Measurements from ENCODE around the gene PRSS16. TPM values are rescaled to one million over a fixed set of nuclear protein-coding genes. Genes with fewer than 3 reads are reported as not detected.

Gene PRSS16
- total RNA-seq, 3 donors from 2014 or later (not counting 1 experiment from before 2014, with no cell fraction given): 2.0 TPM; not detected in 2

DNA sequence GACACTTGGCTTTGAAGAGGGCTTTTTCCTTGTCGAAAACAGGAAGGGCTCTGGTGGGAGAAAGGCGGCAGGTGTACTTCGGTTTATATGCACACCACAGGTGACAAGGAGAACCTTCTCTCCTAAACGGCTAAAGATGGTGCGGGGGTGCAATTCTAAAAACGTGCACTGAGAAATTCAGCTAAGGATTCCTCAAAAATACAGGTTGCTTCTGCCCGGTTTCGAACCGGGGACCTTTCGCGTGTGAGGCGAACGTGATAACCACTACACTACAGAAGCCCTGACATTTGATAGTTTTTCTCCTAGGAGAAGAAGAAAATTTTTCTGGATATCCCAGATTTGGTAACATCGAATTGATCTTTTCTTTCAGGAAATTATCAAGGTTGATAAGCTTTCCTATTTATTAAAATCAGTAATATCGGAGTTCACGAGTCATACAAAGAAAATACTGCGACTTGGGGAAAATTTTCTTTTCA, 32.6 kb downstream of the PRSS16 start:
- ATAC-seq (no peak), DNase-seq (peak in 1 of 2 donors; percentile 31)
- 5% methylated on average over 16 of the region's 17 CpGs for WGBS (ENCODE audit: insufficient coverage)
- no peak overlapping the region for H3K4me3 ChIP-seq (ENCODE audit: low read length)
- Mint-ChIP-seq H3K27me3 (ENCODE audit: low read depth in 2 of 2) (peaks cover 74 to 81% of the 10 kb centered on the region in 2 donors), H3K27ac (peak overlapping the region in 1 of 2 donors; percentile 38), H3K36me3 (peaks cover 46% of the 10 kb centered on the region), H3K4me3 (no peak overlapping the region), H3K4me1 (peaks cover 0 to 4% of the 10 kb centered on the region in 2 donors), H3K9me3 (peaks cover 2 to 15% of the 10 kb centered on the region in 2 donors)
- no peak overlapping the region for H3K27ac ChIP-seq (ENCODE audit: low read length)
- peaks cover 31% of the 10 kb centered on the region for H3K9me3 ChIP-seq (ENCODE audit: control insufficient read depth, insufficient read depth, low read length)
- no peaks in the 10 kb centered on the region for H3K36me3 ChIP-seq (ENCODE audit: control insufficient read depth, insufficient read depth, low read length)
- TF ChIP-seq, protein P1, sequence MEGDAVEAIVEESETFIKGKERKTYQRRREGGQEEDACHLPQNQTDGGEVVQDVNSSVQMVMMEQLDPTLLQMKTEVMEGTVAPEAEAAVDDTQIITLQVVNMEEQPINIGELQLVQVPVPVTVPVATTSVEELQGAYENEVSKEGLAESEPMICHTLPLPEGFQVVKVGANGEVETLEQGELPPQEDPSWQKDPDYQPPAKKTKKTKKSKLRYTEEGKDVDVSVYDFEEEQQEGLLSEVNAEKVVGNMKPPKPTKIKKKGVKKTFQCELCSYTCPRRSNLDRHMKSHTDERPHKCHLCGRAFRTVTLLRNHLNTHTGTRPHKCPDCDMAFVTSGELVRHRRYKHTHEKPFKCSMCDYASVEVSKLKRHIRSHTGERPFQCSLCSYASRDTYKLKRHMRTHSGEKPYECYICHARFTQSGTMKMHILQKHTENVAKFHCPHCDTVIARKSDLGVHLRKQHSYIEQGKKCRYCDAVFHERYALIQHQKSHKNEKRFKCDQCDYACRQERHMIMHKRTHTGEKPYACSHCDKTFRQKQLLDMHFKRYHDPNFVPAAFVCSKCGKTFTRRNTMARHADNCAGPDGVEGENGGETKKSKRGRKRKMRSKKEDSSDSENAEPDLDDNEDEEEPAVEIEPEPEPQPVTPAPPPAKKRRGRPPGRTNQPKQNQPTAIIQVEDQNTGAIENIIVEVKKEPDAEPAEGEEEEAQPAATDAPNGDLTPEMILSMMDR (IDR thresholded peaks at IDR 0.05): no peak
- no peaks in the 10 kb centered on the region for H3K4me1 ChIP-seq (ENCODE audit: control insufficient read depth, insufficient read depth, low read length)
- intact Hi-C loops (cut with micrococcal nuclease): no loop called here
- peaks cover 79% of the 10 kb centered on the region for H3K27me3 ChIP-seq (ENCODE audit: control insufficient read depth, insufficient read depth, low read length)

DNA sequence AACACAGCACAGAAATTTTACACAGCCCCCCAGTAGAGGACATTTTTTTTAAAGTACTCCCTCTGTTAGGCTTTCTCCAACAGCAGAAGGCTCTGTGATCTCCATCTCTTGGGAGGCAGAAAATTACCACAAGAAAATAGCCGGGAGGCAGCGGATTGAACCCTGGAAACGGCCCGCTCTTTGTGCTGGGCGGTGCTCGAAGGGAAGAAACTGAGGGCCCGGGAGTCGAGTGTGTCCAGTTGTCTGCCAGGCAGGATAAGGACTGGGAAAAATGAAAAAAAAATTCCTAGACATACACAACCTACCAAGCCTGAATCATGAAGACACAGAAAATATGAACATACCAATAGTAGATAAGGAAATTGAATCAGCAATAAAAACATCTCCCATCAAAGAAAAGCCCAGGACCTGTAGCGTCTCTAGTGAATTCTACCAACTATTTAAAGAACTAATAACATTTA, 33.1 kb downstream of the PRSS16 start:
- peaks cover 4 to 18% of the 10 kb centered on the region in 2 donors for H3K9me3 Mint-ChIP-seq
- H3K4me3 ChIP-seq (ENCODE audit: low read length): no peak overlapping the region
- peaks cover 32% of the 10 kb centered on the region for H3K9me3 ChIP-seq (ENCODE audit: control insufficient read depth, insufficient read depth, low read length)
- intact Hi-C loops (cut with micrococcal nuclease): no loop called here
- H3K27me3 Mint-ChIP-seq (ENCODE audit: low read depth in 2 of 2): peaks cover 78 to 81% of the 10 kb centered on the region in 2 donors
- H3K36me3 ChIP-seq (ENCODE audit: control insufficient read depth, insufficient read depth, low read length): no peaks in the 10 kb centered on the region
- DNase-seq (no peak), ATAC-seq (no peak)
- H3K27ac ChIP-seq (ENCODE audit: low read length): no peak overlapping the region
- H3K4me1 ChIP-seq (ENCODE audit: control insufficient read depth, insufficient read depth, low read length): no peaks in the 10 kb centered on the region
- WGBS (ENCODE audit: insufficient coverage): 14% methylated on average over 8 of the region's 9 CpGs
- TF ChIP-seq, protein P1 (IDR thresholded peaks at IDR 0.05): no peak
- H3K4me1 Mint-ChIP-seq: peaks cover 0 to 4% of the 10 kb centered on the region in 2 donors
- no peak overlapping the region for H3K4me3 Mint-ChIP-seq
- H3K27me3 ChIP-seq (ENCODE audit: control insufficient read depth, insufficient read depth, low read length): peaks cover 80% of the 10 kb centered on the region
- peak overlapping the region in 1 of 2 donors; percentile 38 for H3K27ac Mint-ChIP-seq
- peaks cover 51% of the 10 kb centered on the region for H3K36me3 Mint-ChIP-seq

DNA sequence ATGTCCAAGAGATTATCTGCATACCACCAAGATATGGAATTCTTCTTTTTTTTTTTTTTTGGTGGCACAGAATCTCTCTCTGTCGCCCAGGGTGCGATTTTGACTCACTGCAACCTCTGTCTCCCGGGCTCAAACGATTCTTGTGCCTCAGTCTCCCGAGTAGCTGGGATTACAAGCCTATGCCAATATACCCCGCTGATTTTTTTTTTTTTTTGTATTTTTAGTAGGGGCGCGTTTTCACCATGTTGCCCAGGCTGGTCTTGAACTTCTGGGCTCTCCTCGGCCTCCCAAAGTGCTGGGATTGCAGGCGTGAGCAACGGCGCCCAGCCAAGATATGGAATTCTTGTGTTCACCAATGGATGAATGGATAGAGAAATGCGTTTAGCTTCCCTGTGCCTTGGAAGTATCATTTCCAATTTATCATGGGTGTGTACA, 33.6 kb downstream of the PRSS16 start:
- TF ChIP-seq, protein P1 (IDR thresholded peaks at IDR 0.05): no peak
- H3K27ac ChIP-seq (ENCODE audit: low read length): no peak overlapping the region
- peaks cover 32% of the 10 kb centered on the region for H3K9me3 ChIP-seq (ENCODE audit: control insufficient read depth, insufficient read depth, low read length)
- H3K4me3 ChIP-seq (ENCODE audit: low read length): no peak overlapping the region
- peaks cover 0 to 4% of the 10 kb centered on the region in 2 donors for H3K4me1 Mint-ChIP-seq
- no peak overlapping the region for H3K27ac Mint-ChIP-seq
- H3K36me3 Mint-ChIP-seq: peaks cover 57% of the 10 kb centered on the region
- DNase-seq: no peak
- H3K36me3 ChIP-seq (ENCODE audit: control insufficient read depth, insufficient read depth, low read length): no peaks in the 10 kb centered on the region
- ATAC-seq: no peak
- no peaks in the 10 kb centered on the region for H3K4me1 ChIP-seq (ENCODE audit: control insufficient read depth, insufficient read depth, low read length)
- peaks cover 77 to 81% of the 10 kb centered on the region in 2 donors for H3K27me3 Mint-ChIP-seq (ENCODE audit: low read depth in 2 of 2)
- intact Hi-C loops (cut with micrococcal nuclease): no loop called here
- WGBS (ENCODE audit: insufficient coverage): 11% methylated on average over 13 of the region's 13 CpGs
- H3K27me3 ChIP-seq (ENCODE audit: control insufficient read depth, insufficient read depth, low read length): peaks cover 81% of the 10 kb centered on the region
- H3K9me3 Mint-ChIP-seq: peaks cover 4 to 18% of the 10 kb centered on the region in 2 donors
- H3K4me3 Mint-ChIP-seq: no peak overlapping the region

DNA sequence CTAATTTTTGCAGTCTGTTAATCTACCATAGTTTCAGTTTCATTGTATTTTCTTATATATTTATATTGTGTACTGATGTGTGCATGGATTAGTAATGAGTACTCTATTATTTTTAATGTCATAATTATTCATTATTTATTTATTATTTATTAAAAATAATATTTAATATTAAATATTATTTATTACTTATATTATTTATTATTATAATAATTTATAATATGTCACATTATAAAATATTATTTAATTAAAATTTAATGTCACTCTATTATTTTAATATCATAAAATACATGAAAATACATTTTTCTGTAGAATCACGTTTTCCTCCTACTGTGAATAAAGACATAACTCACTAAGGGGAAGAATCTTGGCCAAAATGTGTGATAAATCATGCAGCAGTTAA, 34.1 kb downstream of the PRSS16 start:
- Mint-ChIP-seq H3K27me3 (ENCODE audit: low read depth in 2 of 2) (peaks cover 77 to 81% of the 10 kb centered on the region in 2 donors), H3K4me3 (no peak overlapping the region), H3K36me3 (peaks cover 61% of the 10 kb centered on the region), H3K4me1 (peaks cover 0 to 4% of the 10 kb centered on the region in 2 donors), H3K9me3 (peaks cover 4 to 18% of the 10 kb centered on the region in 2 donors), H3K27ac (no peak overlapping the region)
- no peak for DNase-seq
- Histone ChIP-seq H3K9me3 (ENCODE audit: control insufficient read depth, insufficient read depth, low read length) (peaks cover 34% of the 10 kb centered on the region), H3K27ac (ENCODE audit: low read length) (no peak overlapping the region), H3K4me3 (ENCODE audit: low read length) (no peak overlapping the region), H3K36me3 (ENCODE audit: control insufficient read depth, insufficient read depth, low read length) (no peaks in the 10 kb centered on the region), H3K27me3 (ENCODE audit: control insufficient read depth, insufficient read depth, low read length) (peaks cover 83% of the 10 kb centered on the region), H3K4me1 (ENCODE audit: control insufficient read depth, insufficient read depth, low read length) (no peaks in the 10 kb centered on the region)
- WGBS (ENCODE audit: insufficient coverage): no CpG with 5 or more reads among the region's 1 CpG
- ATAC-seq: no peak
- intact Hi-C loops (cut with micrococcal nuclease): no loop called here
- TF ChIP-seq, protein P1 (IDR thresholded peaks at IDR 0.05): no peak
